Transverse colon (tissue), 4 donors: ENCODE data around the gene SERINC5. TPM values are rescaled to one million over a fixed set of nuclear protein-coding genes. Genes with fewer than 3 reads are reported as not detected.
"Not testable (repeated sequence)": the region's sequence is repeated elsewhere in the genome, so short reads cannot be mapped to it uniquely, and the experiment has no call there.

Experiments
- DNase-seq: peaks from one replicate; pipeline ENCODE4 v3.0.0-alpha.2; 2019
- H3K27ac ChIP-seq, 4 donors: fragments of 200-600 bp; sonication (generic); 2 replicates each; pipeline ENCODE4 v1.5.1; 2016 to 2018; ENCODE audit warnings: inconsistent platforms in 4 of 4
- H3K27me3 ChIP-seq: fragments of 200-600 bp; sonication (generic); 2 replicates; pipeline ENCODE4 v1.5.1; 2017; ENCODE audit warnings: inconsistent platforms
- H3K36me3 ChIP-seq, 4 donors: fragments of 200-600 bp; sonication (generic); 2 replicates each; pipeline ENCODE4 v1.5.1; 2017 to 2019; ENCODE audit warnings: inconsistent platforms in 4 of 4
- H3K4me1 ChIP-seq, 4 donors: fragments of 200-600 bp; sonication (generic); 2 replicates each; pipeline ENCODE4 v1.5.1; 2017 to 2020; ENCODE audit warnings: inconsistent platforms in 4 of 4
- H3K4me3 ChIP-seq, 4 donors: fragments of 200-600 bp; sonication (generic); 1 replicate in 1 of 4; 2 replicates in 3 of 4; pipeline versions ENCODE4 v1.5.1 to v1.6.1; 2017 to 2019; ENCODE audit warnings: inconsistent platforms in 4 of 4
- H3K9me3 ChIP-seq, 2 donors: fragments of 200-600 bp; sonication (generic); 2 replicates each; pipeline ENCODE4 v1.5.1; 2017 to 2019; ENCODE audit warnings: inconsistent platforms in 2 of 2
- EP300 ChIP-seq: sonication (generic); formaldehyde crosslinking; IDR thresholded peaks from one replicate; pipeline ENCODE4 v1.6.1; 2017; ENCODE audit warnings: antibody characterized with exemption, low read depth
- POLR2A ChIP-seq: fragments of 450-650 bp; IDR thresholded peaks from one replicate; pipeline ENCODE4 v1.6.1; 2016; ENCODE audit warnings: antibody characterized with exemption, mild to moderate bottlenecking, moderate library complexity
- POLR2AphosphoS5 ChIP-seq, 3 donors: sonication (generic); formaldehyde crosslinking; IDR thresholded peaks; one replicate each; pipeline ENCODE4 v1.6.1; 2016; ENCODE audit warnings: antibody characterized with exemption in 3 of 3
- WGBS, 2 donors: methylation state at CpG; one replicate each; pipeline ENCODE4 v1.1.5; 2018; ENCODE audit warnings: low coverage in 1 of 2; 5-methylcytosine and 5-hydroxymethylcytosine counted together
- in situ Hi-C, 4 donors: fragments of 200-750 bp; cut with MboI; loops; one replicate each; pipeline versions ENCODE4 v1.15.0 to v1.15.1; 2017; ENCODE audit warnings: low sequenced_read_pairs in 3 of 4, low pct_ligation_motif_present in 1 of 4, low pct_unique_long_range_greater_than_20kb in 1 of 4
- intact Hi-C: fragments of 100-400 bp; cut with DNase I; formaldehyde crosslinking; loops from one replicate; pipeline ENCODE4 v1.15.1; 2023; ENCODE audit warnings: low total_unique reads
- total RNA-seq, 4 donors: library from RNA; depleted of rRNA; stranded (reverse); fragments of >200 nt; gene quantifications; one replicate each; pipeline ENCODE4 v1.1.0, GENCODE V29; 2016
- TF ChIP-seq, protein P1 (sequence below), 5 experiments: fragments of 200-600 bp in 3 of 5; fragments of 450-650 bp in 2 of 5; sonication (generic) in 3 of 5; IDR thresholded peaks; 1 replicate in 2 of 5; 2 replicates in 3 of 5; pipeline ENCODE4 v1.5.1; 2016 to 2017; ENCODE audit warnings: antibody characterized with exemption in 5 of 5, inconsistent platforms in 3 of 5, mild to moderate bottlenecking in 2 of 5, moderate library complexity in 1 of 5

The SERINC5 gene
- total RNA-seq, 4 donors from 2014 or later = 40.6 to 90.4 (median 79.6) TPM

DNA sequence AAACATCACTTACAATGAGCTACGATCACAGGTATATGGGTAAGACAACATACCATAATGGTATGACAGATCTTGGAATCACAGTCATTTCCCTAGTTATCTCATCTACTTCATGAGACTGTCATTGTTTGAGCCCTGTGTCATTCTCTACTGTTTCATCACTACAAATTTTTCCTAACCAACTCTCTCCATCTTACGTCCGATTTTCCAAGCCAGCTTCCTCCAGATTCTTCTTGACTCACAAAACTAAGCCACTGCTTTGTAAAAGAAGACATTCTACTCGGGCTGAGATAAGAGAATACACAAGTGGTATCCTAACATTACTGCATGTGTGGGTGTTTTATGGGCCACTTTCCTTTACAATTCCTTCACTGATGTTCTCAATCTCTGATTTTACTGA lies 49.6 kb downstream of the SERINC5 start:
- WGBS, 2 donors = 45 to 66% methylated on average over 4 of the region's 4 CpGs
- TF ChIP-seq POLR2A (no peak), EP300 (no peak), POLR2AphosphoS5 (IDR thresholded peaks at IDR 0.05) (no peak)
- TF ChIP-seq, protein P1, sequence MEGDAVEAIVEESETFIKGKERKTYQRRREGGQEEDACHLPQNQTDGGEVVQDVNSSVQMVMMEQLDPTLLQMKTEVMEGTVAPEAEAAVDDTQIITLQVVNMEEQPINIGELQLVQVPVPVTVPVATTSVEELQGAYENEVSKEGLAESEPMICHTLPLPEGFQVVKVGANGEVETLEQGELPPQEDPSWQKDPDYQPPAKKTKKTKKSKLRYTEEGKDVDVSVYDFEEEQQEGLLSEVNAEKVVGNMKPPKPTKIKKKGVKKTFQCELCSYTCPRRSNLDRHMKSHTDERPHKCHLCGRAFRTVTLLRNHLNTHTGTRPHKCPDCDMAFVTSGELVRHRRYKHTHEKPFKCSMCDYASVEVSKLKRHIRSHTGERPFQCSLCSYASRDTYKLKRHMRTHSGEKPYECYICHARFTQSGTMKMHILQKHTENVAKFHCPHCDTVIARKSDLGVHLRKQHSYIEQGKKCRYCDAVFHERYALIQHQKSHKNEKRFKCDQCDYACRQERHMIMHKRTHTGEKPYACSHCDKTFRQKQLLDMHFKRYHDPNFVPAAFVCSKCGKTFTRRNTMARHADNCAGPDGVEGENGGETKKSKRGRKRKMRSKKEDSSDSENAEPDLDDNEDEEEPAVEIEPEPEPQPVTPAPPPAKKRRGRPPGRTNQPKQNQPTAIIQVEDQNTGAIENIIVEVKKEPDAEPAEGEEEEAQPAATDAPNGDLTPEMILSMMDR (IDR thresholded peaks at IDR 0.05) = no peak
- Histone ChIP-seq H3K4me1 (peaks cover 3 to 38% (median 14%) of the 10 kb centered on the region in 4 donors), H3K27me3 (no peaks in the 10 kb centered on the region), H3K4me3 (no peak overlapping the region), H3K9me3 (no peaks in the 10 kb centered on the region), H3K36me3 (peaks cover 0 to 14% (median 3%) of the 10 kb centered on the region in 4 donors), H3K27ac (peak overlapping the region in 3 of 4 donors; percentile 14 to 58 (median 39))
- in situ Hi-C loops (no loop called here), intact Hi-C loops (no loop called here)
- DNase-seq = no peak

DNA sequence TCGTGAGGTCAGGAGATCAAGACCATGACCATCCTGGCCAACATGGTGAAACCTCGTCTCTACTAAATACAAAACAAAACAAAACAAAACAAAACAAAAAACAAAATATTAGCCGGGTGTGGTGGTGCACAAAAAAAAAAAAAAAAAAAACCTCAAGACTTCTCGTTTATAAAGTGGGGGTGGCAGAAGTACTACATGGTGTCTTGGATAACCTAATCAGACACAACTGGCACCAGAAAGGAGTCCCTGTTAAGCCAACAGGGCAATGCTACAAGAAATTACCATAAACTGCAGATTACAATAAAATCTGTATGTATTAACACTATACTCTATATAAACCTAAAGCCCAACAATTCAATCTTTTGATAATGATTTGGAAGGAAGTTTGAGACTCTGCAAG lies 50.0 kb downstream of the SERINC5 start:
- no peak overlapping the region for H3K4me3 ChIP-seq
- peak overlapping the region in 2 of 4 donors; percentile 14 to 58 for H3K27ac ChIP-seq
- DNase-seq = no peak
- TF ChIP-seq, protein P1 (IDR thresholded peaks at IDR 0.05) = no peak
- TF ChIP-seq POLR2A = no peak
- TF ChIP-seq POLR2AphosphoS5 (IDR thresholded peaks at IDR 0.05) = no peak
- TF ChIP-seq EP300 = no peak
- H3K4me1 ChIP-seq = peaks cover 3 to 36% (median 14%) of the 10 kb centered on the region in 4 donors
- in situ Hi-C loops = no loop called here
- peaks cover 0 to 16% (median 5%) of the 10 kb centered on the region in 4 donors for H3K36me3 ChIP-seq
- no peaks in the 10 kb centered on the region for H3K9me3 ChIP-seq
- no peaks in the 10 kb centered on the region for H3K27me3 ChIP-seq
- WGBS, 2 donors = 76 to 86% methylated on average over 1 to 4 of the region's 4 CpGs
- intact Hi-C loops = no loop called here

DNA sequence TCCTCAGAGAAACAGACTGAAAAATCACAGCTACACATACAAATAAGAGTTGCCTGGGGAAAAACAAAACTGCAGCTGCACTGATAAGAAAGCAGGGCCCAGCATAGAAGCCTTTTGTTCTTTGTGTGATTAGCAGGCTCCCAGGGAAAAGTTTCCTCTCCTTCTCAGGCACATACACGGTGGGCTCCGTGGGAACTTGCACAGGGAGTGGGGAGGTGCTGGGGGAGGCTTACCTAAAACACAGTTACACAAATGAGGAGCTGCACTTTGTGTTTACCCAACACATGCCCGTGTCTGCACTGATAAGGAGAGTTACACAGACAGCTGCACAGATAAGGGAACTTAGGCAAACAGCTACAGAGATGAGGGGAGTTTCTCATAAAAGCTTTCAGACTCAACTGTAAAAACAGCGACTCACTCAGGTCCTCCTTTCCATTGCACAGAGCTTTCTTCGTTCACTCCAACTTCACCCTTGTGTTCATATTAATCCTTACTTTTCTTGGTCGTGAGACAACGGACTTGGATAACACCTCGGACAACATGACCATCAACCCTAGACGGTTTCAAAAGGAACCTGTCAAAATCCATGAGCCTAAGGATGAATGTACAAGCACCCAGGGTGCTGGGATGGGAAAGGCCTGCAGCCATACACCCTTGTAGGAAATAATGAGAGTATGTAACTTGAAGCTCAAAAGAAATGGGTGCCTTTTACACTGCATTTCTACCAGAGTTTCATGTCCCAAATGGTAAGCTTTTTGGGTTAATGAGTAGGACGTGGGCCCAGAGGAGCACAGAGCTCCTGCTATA lies 50.8 kb downstream of the SERINC5 start:
- H3K27me3 ChIP-seq = no peaks in the 10 kb centered on the region
- H3K9me3 ChIP-seq = no peaks in the 10 kb centered on the region
- no peak overlapping the region for H3K4me3 ChIP-seq
- 46 to 56% methylated on average over 8 to 10 of the region's 10 CpGs for WGBS, 2 donors
- peak overlapping the region; percentile 35 to 58 (median 46) for H3K27ac ChIP-seq
- intact Hi-C loops (no loop called here), in situ Hi-C loops (no loop called here)
- TF ChIP-seq, protein P1 (IDR thresholded peaks at IDR 0.05) = peak in 2 of 5 experiments; percentile 11 to 21
- no peak for TF ChIP-seq POLR2A
- peaks cover 0 to 16% (median 5%) of the 10 kb centered on the region in 4 donors for H3K36me3 ChIP-seq
- no peak for DNase-seq
- H3K4me1 ChIP-seq = peaks cover 3 to 36% (median 14%) of the 10 kb centered on the region in 4 donors

DNA sequence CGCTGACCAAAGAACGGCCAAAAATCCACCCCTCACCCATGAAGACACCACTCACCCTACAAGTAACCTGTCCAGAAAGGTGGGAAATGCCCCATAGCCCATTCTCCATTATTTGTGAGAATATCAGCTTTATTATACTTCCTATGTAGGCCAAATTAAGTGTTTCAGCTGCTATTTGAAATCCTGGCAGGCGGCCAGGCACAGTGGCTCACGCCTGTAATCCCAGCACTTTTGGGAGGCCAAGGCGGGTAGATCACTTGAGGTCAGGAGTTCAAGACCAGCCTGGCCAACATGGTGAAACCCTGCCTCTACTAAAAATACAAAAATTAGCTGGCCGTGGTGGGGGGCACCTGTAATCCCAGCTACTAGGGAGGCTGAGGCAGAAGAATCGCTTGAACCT lies 54.1 kb downstream of the SERINC5 start:
- DNase-seq, H3K4me3 ChIP-seq, H3K27ac ChIP-seq, in situ Hi-C loops, H3K9me3 ChIP-seq, intact Hi-C loops, H3K27me3 ChIP-seq: not testable (repeated sequence)
- 93 to 100% methylated on average over 1 to 7 of the region's 7 CpGs for WGBS, 2 donors
- peaks cover 0 to 16% (median 5%) of the 10 kb centered on the region in 4 donors for H3K36me3 ChIP-seq
- peaks cover 3 to 22% (median 14%) of the 10 kb centered on the region in 4 donors for H3K4me1 ChIP-seq
